EL (cell line): ENCODE measurements around the gene N4BP2.
"Not testable (repeated sequence)": the region's sequence is repeated elsewhere in the genome, so short reads cannot be mapped to it uniquely, and the experiment has no call there.

ENCODE experiments used
- DNase-seq: peaks from one replicate; pipeline ENCODE4 v3.0.0-alpha.2; 2016

Gene N4BP2

GRCh38 chr4:40056716-40057585 lies at the start of gene N4BP2:
N4BP2 (plus strand) TSS chr4:40056850; CDS start chr4:40097341, 40,491 bp downstream.
- peak; percentile 78 for DNase-seq

DNA sequence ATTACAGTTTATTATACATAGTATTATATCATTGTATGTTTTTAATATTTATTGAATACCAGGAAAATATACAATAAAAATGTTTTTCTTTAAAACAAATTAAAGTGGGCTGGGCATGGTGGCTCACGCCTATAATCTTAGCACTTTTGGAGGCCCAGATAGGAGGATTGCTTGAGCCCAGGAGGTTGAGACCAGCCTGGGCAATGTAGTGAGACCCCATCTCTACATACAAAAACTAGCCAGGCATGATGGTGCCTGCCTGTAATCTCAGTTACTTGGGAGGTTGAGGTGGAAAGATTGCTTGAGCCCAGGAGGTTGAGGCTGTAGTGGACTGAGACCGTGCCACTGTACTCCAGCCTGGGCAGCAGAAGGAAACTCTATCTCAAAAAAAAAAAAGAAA lies 40.6 kb upstream of the N4BP2 start:
- DNase-seq = no peak

DNA sequence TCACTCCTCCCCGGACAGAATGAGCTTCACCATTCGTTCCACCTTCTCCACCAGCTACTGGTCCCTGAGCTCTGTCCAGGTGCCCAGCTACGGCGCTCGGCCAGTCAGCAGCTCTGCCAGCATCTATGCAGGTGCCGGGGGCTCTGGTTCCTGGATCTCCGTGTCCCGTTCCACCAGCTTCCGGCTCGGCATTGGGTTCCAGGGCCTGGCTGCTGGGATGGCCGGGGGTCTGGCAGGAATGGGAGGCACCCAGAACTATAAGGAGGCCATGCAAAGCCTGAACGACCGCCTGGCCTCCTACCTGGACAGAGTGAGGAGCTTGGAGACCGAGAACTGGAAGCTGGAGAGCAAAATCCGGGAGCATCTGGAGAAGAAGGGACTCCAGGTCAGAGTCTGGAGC lies 36.4 kb upstream of the N4BP2 start:
- no peak for DNase-seq

DNA sequence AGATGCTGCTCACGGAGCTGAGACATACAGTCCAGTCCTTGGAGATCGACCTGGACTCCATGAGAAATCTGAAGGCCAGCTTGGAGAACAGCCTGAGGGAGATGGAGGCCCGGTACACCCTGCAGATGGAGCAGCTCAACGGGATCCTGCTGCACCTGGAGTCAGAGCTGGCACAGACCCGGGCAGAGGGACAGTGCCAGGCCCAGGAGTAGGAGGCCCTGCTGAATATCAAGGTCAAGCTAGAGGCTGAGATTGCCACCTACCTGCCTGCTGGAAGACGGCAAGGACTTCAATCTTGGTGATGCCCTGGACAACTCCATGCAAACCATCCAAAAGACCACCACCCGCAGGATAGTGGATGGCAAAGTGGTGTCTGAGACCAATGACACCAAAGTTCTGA lies 35.5 kb upstream of the N4BP2 start:
- not testable (repeated sequence) for DNase-seq

DNA sequence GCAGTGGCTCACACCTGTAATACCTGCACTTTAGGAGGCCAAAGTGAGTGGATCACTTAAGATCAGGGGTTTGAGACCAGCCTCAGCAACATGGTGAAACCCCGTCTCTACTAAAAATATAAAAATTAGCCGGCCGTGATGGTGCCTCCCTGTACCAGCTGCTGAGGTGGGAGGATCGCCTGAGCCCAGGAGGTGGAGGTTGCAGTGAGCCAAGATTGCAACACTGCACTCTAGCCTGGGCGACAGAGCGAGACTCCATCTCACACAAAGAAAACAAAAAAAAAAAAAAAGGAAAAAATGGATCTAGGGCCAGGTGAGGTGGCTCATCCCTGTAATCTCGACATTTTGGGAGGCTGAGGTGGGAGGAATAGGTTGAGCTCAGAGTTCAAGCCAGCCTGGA lies 32.6 kb upstream of the N4BP2 start:
- DNase-seq = not testable (repeated sequence)

- DNase-seq = no peak
Measured at GRCh38 chr4:40032785-40033184, 23.9 kb upstream of the N4BP2 start.

DNA sequence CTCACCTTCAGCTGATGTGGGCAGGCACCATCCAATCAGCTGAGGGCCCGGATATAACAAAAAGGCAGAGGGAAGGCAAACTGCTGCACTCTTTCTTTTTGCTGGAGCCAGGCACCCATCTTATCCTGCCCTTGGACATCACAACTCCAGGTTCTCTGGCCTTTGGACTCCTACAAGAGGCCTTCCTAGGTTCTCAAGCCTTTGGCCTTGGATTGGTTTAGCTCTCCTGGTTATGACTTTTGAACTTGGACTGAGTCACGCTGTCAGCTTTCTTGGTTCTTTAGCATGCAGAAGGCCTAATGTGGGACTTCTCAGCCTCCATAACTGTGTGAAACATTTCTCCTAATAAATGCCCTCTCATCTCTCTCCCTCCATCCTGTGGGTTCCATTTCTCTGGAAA lies 23.0 kb upstream of the N4BP2 start:
- DNase-seq = no peak

DNA sequence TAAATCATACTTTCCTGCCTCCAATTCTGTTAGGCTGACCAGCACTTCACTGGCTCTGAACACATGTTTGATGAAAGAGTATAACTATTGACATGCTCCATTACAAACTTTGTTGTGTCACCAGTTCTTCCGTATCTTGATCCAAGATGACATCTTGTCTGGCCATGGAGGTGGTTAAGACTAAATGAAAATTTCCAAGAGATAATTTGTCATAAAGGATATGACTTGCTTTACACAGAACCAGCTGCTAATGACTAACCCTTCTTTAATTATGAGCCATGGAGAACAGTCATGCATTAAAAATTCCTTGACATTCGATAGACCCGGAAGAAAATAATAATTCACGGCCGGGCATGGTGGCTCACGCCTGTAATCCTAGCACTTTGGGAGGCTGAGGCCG lies 17.7 kb upstream of the N4BP2 start:
- DNase-seq = peak; percentile 60

- no peak for DNase-seq
Measured at GRCh38 chr4:40040908-40041307, 15.7 kb upstream of the N4BP2 start.

GRCh38 chr4:40043786-40044185 lies 12.9 kb upstream of the N4BP2 start:
- DNase-seq = no peak

DNA sequence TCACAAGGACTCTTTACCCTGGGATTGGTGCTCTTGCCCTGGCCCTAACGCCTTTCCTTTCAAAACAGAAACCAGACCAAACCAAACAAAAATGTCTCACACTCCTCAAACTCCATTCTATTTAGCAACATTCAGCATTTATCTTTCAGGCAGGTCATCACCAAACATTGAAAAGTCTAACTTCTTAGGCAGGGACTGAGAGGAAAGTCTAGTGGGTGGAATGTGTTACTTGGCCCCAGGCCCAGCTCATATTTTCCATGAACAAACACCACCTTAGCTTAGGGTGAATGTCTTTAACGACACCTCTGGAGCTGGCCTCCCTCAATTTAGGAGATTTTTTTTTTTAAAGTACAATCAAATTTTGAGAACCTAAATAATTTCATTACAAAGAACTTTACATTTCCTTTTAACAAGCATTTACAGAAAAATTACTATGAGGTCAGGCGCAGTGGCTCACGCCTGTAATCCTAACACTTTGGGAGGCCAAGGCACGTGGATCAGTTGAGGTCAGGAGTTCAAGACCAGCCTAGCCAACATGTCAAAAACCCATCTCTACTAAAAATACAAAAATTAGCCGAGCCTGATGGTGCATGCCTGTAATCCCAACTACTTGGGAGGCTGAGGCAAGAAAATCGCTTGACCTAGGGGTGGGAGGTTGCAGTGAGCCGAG lies 10.2 kb upstream of the N4BP2 start:
- peak; percentile 34 for DNase-seq

DNA sequence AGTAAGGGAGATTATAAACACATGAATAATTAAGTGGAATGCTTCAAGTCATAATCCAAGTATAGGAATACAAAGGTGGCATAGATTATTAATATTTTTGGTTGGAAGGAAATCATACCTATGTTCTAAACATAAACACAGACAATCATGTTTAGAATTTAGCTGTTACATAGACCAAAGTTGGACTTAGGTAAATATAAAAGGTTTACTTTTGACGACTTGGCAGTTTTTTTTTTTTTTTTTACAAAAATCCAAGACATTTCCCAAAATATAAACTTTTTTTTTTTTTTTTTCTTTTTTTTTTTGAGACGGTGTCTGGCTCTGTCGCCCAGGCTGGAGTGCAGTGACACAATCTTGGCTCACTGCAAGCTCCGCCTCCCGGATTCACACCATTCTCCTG lies 3.5 kb upstream of the N4BP2 start:
- DNase-seq = no peak

- no peak for DNase-seq
Measured at GRCh38 chr4:40055511-40055862, 1.2 kb upstream of the N4BP2 start.

- DNase-seq = peak; percentile 90
Measured at GRCh38 chr4:40055863-40056715, 561 bp upstream of the N4BP2 start.

DNA sequence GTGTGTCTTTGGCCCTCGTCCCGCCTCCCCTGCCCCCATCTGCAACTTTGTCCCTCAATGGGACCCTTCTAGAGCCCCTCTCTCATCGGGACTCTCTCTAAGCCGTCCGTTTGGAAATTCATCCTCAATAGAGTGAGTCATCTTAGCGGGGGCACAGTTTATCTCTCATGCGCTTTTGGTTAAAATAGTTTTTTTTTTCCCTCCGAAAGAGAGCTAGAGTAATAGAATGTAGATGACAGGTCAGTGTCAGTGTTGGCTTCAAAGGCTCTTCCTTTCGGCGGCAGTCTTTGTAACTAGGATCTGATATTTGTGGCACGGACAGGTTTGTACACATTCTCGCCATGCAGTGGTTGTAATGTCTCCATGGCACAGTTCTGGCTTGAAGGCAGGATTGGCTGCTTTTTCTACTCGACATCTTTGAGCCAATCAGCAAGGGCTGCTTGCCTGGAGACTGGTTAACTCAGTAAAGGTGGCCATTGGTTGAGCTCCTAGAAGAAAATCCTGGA lies 989 bp downstream of the N4BP2 start:
- peak; percentile 93 for DNase-seq

GRCh38 chr4:40058121-40058520 lies 1.5 kb downstream of the N4BP2 start:
- peak; percentile 3 for DNase-seq

DNA sequence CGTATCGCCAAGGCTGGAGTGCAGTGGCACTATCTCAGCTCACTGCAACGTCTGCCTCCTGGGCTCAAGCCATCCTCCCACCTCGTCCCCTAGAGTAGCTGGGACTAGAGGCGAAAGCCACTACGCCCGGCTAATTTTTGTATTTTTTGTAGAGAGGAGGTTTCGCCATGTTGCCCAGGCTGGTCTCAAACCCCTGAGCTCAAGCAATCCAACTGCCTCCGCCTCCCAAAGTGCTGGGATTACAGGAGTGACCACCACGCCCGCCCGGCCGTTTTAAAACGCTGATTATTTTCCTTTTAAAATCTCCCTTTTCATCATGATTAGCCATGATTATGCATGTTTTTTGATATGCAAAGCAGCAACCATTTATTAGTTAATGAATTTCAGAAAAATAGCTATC lies 2.2 kb downstream of the N4BP2 start:
- no peak for DNase-seq

DNA sequence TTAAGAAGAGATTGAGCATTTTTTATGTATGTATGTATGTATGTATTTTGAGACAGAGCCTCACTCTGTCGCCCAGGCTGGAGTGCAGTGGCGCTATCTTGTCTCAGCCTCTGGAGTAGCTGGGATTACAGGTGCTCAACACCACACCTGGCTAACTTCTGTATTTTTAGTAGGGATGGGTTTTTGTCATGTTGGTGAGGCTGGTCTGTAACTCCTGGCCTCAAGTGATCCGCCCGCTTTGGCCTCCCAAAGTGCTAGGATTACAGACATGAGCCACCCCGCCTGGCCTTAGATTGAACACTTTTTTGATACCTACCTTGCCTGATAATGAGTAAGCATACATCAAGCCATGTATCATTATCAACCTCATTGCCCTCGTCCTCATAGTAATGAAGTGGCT lies 2.7 kb downstream of the N4BP2 start:
- no peak for DNase-seq

DNA sequence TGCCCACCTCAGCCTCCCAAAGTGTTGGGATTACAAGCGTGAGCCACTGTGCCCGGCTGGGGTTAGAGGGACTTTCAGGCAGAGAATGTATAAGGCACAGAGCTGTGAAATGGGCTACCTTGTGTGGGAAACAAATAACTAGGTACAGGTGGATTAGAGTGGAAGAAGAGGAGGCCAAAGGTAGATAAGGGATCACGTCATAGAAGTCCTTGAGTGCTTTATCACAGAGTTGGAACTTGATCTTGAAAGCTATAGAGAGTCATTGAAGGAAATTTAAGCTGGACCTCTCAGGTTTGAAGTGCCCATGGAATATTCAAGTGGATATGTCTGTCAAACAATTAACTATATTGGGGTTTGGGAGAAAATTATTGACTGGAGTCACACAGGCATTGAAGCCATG lies 8.4 kb downstream of the N4BP2 start:
- DNase-seq = no peak

DNA sequence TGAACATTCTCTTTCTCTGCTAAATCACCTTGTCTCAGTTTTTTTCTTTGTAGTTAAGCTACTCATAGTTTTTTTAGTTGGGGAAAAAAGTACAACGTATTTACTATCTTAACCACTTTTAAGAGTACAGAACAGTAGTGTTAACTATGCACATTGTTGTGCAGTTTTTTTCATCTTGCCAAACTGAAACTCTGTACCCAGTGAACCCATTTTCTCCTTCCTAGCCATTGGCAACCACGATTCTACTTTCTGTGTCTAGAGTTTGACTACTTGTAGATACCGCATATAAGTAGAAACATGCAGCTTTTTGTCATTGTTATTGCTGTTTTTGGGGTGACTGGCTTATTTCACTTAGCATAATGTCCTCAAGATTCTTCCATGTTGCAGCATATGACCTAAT lies 10.0 kb downstream of the N4BP2 start:
- no peak for DNase-seq

DNA sequence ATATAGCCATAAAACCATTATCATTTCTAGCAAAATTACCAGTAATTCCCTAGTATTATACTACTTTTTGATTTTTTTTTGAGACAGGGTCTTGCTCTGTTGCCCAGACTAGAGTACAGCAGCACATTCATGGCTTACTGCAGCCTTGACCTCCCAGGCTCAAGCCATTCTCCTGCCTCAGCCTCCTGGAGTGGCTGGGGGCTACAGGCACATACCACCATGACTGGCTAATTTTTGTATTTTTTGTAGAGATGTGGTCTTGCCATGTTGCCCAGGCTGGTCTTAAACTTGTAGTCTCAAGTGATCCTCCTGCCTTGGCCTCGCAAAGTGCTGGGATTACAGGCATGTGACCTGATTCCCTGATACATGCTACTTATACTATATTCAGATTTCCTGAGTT lies 13.7 kb downstream of the N4BP2 start:
- no peak for DNase-seq

DNA sequence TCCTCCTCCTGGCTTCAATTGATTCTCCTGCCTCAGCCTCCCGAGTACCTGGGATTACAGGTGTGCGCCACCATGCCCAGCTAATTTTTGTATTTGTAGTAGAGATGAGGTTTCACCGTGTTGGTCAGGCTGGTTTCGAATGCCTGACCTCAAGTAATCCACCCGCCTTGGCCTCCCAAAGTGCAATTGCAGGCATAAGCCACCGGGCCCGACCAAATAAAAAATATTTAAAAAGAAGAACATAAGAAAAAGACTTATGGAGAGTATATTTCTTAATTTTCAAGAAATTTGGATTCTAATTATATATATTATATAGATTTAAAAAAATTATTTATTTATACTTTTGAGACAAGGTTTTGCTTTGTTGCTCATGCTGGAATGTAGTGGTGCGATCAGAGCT lies 29.8 kb downstream of the N4BP2 start:
- no peak for DNase-seq

DNA sequence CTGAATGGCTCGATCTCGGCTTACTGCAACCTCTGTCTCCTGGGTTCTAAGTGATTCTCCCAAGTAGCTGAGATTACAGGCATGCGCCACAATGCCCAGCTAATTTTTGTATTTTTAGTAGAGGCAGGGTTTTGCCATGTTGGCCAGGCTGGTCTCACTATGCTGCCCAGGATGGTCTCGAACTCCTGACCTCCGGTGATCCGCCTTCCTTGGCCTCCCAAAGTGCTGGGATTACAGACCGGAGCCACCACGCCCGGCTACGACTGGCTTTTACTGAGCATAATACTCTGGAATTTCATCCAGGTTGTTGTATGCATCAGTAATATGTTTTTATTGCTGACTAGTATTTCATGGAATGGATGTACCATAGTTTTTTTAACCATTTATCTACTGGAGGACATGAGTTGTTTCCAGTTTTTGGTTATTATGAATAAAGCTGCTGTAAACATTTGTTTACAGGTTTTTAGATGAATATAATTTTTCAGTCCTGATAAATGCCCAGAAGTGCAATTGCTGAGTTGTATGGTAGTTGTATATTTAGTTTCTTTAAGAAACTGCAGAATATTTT lies 31.2 kb downstream of the N4BP2 start:
- DNase-seq = no peak
